ENCODE data around the gene VASN.

DNA sequence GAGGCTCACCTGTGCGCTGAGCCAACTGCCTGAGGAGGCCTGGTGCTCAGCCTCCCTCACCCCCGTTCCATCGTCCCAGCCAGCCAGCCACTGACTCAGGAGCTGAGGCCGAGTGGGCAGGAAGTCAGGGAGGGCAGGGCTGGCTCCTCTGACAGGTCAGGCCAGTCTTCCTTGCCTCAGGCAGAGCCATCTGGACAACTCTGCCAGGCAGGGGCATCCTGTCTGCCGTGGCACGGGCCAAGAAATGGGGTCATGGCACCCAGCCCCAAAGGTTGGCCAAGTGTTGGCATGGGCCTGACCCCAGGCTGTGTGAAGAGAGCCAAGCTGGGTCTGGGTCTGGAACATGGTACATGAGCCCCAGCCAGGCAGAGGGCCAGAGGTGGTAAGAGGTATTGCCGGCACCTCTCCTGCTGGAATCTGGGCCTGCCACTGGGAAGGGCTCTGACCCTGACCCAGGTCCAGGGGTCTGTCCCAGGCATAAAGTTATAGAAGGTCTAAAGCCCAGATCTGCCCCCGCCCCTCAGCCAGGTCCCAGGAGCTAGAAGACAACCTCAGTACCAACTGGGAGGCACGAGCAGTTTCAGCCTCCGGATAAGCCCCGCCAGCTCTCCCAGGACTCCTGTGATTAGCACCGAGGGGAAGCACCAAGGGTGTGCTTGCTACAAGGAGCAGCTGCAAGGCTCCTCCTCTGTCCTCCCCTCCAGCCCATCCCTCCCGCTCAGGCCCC lies 2.5 kb upstream of the VASN start:
- no peak for TF ChIP-seq NEUROD1 (IDR thresholded peaks at IDR 0.05; ENCODE audit: borderline replicate concordance, low read depth, low read length, partially characterized antibody)
- TF ChIP-seq, protein P1, sequence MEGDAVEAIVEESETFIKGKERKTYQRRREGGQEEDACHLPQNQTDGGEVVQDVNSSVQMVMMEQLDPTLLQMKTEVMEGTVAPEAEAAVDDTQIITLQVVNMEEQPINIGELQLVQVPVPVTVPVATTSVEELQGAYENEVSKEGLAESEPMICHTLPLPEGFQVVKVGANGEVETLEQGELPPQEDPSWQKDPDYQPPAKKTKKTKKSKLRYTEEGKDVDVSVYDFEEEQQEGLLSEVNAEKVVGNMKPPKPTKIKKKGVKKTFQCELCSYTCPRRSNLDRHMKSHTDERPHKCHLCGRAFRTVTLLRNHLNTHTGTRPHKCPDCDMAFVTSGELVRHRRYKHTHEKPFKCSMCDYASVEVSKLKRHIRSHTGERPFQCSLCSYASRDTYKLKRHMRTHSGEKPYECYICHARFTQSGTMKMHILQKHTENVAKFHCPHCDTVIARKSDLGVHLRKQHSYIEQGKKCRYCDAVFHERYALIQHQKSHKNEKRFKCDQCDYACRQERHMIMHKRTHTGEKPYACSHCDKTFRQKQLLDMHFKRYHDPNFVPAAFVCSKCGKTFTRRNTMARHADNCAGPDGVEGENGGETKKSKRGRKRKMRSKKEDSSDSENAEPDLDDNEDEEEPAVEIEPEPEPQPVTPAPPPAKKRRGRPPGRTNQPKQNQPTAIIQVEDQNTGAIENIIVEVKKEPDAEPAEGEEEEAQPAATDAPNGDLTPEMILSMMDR (IDR thresholded peaks at IDR 0.05 in 2 of 3, conservative IDR thresholded peaks at IDR 0.05 in 1 of 3; ENCODE audit: insufficient read depth in 2 of 3, low read depth in 1 of 3, low read length in 3 of 3): no peak
- TF ChIP-seq ATF7 (IDR thresholded peaks at IDR 0.05): no peak
- TF ChIP-seq, protein P2, sequence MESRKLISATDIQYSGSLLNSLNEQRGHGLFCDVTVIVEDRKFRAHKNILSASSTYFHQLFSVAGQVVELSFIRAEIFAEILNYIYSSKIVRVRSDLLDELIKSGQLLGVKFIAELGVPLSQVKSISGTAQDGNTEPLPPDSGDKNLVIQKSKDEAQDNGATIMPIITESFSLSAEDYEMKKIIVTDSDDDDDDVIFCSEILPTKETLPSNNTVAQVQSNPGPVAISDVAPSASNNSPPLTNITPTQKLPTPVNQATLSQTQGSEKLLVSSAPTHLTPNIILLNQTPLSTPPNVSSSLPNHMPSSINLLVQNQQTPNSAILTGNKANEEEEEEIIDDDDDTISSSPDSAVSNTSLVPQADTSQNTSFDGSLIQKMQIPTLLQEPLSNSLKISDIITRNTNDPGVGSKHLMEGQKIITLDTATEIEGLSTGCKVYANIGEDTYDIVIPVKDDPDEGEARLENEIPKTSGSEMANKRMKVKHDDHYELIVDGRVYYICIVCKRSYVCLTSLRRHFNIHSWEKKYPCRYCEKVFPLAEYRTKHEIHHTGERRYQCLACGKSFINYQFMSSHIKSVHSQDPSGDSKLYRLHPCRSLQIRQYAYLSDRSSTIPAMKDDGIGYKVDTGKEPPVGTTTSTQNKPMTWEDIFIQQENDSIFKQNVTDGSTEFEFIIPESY (CRISPR knock-in tag; IDR thresholded peaks at IDR 0.05): no peak
- no peak for TF ChIP-seq TAF1 (IDR thresholded peaks at IDR 0.05; ENCODE audit: control insufficient read depth, extremely low read depth, insufficient read depth, low read length, severe bottlenecking)
- no peak for TF ChIP-seq STAG1 (CRISPR knock-in tag; IDR thresholded peaks at IDR 0.05; ENCODE audit: borderline replicate concordance)
- TF ChIP-seq CC2D1A (IDR thresholded peaks at IDR 0.05): no peak
- no peak for TF ChIP-seq FOXP1 (CRISPR knock-in tag; IDR thresholded peaks at IDR 0.05)
- TF ChIP-seq SIX5 (IDR thresholded peaks at IDR 0.05; ENCODE audit: borderline replicate concordance in 1 of 2, insufficient read depth in 1 of 2, low read depth in 1 of 2, low read length in 2 of 2): no peak
- no peak for TF ChIP-seq RFX5 (IDR thresholded peaks at IDR 0.05; ENCODE audit: low read depth, low read length)
- no peak for TF ChIP-seq NONO (IDR thresholded peaks at IDR 0.05; ENCODE audit: low read depth in 2 of 2, low read length in 1 of 2)

Measured in K562 (cell line).